IPS-18c (cell line): ENCODE data around the gene CCDC183.

ENCODE experiments used
- H3K4me3 ChIP-seq: 2 replicates; pipeline ENCODE4 v1.7.0; 2013; ENCODE audit warnings: low read depth, mild to moderate bottlenecking, low read length, moderate library complexity; ENCODE audit not compliant: insufficient read depth
- H3K9me3 ChIP-seq: one replicate; pipeline ENCODE4 v1.6.1; 2013; ENCODE audit warnings: mild to moderate bottlenecking, low read length, moderate library complexity; ENCODE audit not compliant: control insufficient read depth, insufficient read depth

CCDC183 gene

DNA sequence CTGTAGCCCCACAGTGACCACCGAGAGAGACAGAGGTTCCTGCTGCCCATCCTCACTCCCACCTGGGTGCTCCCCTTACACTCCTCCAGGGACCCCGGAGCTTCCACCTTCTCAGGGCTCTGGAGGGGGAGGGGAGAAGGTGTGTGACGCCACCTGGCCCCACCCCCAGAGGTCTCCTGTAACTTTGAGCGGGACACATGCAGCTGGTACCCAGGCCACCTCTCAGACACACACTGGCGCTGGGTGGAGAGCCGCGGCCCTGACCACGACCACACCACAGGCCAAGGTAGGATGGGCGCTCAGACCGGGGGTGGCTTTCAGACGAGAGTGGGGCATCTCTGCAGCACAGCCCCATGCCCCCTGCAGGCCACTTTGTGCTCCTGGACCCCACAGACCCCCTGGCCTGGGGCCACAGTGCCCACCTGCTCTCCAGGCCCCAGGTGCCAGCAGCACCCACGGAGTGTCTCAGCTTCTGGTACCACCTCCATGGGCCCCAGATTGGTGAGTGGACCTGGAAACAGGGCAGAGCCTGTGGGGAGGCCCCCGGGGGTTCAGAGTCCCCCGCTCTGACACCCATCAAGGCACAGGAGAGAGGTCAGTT, 60.5 kb downstream of the CCDC183 start:
- H3K4me3 ChIP-seq, result no peak overlapping the region
- H3K9me3 ChIP-seq, result no peaks in the 10 kb centered on the region

DNA sequence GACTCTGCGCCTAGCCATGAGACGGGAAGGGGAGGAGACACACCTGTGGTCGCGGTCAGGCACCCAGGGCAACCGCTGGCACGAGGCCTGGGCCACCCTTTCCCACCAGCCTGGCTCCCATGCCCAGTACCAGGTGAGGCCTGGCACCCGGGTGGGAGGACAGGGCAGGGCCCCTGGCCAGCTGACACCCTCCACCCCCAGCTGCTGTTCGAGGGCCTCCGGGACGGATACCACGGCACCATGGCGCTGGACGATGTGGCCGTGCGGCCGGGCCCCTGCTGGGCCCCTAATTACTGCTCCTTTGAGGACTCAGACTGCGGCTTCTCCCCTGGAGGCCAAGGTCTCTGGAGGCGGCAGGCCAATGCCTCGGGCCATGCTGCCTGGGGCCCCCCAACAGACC, 61.0 kb downstream of the CCDC183 start:
- H3K9me3 ChIP-seq, result no peaks in the 10 kb centered on the region
- H3K4me3 ChIP-seq, result no peak overlapping the region
